Epithelial cell of esophagus (primary cell): ENCODE results near the gene ZMYM4.

Source experiments
- DNase-seq: peaks from one replicate; pipeline ENCODE4 v3.0.0; 2010; ENCODE audit warnings: low read depth
- H3K4me3 ChIP-seq: 2 replicates; pipeline ENCODE4 v1.5.1; 2011; ENCODE audit warnings: mild to moderate bottlenecking, low read length, control low read depth
- TF ChIP-seq, protein P1 (sequence below): IDR thresholded peaks from 2 replicates; pipeline ENCODE4 v1.5.1; 2011; ENCODE audit warnings: low read depth, mild to moderate bottlenecking, low read length, control low read depth, inconsistent platforms; ENCODE audit not compliant: insufficient read depth; ENCODE audit errors: missing control alignments

Gene ZMYM4

DNA sequence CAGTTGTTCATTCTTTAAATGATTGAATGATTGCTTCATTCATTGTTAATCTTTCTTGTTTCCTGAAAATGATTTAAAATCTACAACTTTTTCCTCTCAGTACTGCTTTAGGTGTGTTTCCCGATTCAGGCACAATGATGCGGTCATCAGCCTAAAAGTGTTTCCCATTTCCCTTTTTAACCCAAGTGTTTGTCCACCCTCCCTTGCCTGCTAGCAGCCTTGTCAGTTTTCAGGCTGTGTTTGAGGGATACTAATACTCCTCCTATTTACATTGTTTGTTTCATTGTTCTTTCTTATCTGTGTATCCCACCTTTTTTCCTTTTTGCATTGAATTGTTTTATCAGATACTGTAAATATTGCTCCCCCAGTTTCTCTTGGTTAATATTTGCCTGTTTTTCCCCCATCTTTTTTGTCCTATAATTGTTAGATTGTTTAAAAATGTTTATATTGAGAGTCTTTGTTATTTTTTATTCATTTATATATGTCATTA, 157.6 kb downstream of the ZMYM4 start:
- H3K4me3 ChIP-seq = no peak overlapping the region
- TF ChIP-seq, protein P1, sequence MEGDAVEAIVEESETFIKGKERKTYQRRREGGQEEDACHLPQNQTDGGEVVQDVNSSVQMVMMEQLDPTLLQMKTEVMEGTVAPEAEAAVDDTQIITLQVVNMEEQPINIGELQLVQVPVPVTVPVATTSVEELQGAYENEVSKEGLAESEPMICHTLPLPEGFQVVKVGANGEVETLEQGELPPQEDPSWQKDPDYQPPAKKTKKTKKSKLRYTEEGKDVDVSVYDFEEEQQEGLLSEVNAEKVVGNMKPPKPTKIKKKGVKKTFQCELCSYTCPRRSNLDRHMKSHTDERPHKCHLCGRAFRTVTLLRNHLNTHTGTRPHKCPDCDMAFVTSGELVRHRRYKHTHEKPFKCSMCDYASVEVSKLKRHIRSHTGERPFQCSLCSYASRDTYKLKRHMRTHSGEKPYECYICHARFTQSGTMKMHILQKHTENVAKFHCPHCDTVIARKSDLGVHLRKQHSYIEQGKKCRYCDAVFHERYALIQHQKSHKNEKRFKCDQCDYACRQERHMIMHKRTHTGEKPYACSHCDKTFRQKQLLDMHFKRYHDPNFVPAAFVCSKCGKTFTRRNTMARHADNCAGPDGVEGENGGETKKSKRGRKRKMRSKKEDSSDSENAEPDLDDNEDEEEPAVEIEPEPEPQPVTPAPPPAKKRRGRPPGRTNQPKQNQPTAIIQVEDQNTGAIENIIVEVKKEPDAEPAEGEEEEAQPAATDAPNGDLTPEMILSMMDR = no peak
- no peak for DNase-seq

- no peak overlapping the region for H3K4me3 ChIP-seq
- no peak for DNase-seq
- TF ChIP-seq, protein P1 = no peak
These were observed 159.9 kb downstream of the ZMYM4 start for GRCh38 chr1:35428360-35428759.

DNA sequence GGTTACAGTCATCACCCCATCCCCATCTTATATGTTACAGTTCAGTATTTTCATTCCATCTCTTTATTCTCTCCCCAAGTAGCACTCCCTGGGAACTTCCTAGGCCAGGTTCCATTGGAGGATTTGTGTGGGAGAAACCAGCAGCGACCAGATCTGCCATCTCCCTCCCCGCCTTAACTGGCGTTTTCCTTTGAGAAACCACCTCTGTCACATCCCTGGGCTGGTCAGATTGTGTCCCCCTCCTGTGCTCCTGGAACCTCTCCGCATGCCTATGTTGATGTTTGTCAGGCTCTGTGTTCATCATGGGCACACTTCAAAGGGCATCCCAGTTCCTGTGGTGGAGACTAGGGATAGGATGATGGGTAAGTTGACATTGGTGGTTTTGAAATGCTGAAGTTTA, 162.3 kb downstream of the ZMYM4 start:
- no peak for DNase-seq
- H3K4me3 ChIP-seq = no peak overlapping the region
- TF ChIP-seq, protein P1 = no peak

DNA sequence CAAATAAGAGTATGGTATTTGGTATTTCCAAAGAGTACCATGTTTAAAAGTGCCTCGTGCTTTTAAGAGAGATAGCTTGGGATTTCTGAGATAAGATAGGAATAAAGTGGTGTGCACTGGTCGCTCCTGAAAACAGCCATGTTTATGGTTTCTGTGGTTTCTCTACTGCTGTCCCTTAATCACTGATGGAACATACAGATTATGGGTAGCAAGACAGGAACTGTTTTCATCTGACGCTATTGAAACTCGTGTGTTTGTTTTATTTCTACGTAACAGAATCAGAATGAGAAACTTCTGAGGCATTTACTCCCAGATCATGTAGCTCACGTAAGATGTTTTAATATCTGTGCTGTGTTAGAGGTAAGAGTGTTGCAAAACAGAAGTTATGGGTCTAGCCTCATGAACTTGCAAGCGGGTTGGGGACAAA, 162.7 kb downstream of the ZMYM4 start:
- H3K4me3 ChIP-seq = no peak overlapping the region
- TF ChIP-seq, protein P1 = no peak
- DNase-seq = no peak

DNA sequence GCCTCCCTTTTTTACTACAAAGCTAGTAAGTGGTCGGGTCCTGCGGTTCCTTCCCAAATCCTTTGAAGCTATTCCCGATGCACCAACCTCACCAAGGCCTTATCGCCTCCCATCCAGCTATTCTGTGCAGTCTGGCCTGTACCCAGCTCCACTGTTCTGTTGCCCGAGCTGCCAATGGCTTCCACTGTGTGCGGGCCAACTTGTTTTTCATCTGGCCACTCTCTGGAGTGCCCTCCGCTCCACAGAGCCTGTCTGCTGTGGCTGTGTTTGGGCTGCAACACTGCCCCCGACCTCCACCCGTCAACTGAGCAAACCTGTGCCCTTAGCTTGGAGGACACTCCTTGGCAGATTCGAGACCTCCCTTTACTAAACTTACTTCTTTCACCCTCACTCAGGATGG, 163.7 kb downstream of the ZMYM4 start:
- DNase-seq = no peak
- TF ChIP-seq, protein P1 = no peak
- no peak overlapping the region for H3K4me3 ChIP-seq

DNA sequence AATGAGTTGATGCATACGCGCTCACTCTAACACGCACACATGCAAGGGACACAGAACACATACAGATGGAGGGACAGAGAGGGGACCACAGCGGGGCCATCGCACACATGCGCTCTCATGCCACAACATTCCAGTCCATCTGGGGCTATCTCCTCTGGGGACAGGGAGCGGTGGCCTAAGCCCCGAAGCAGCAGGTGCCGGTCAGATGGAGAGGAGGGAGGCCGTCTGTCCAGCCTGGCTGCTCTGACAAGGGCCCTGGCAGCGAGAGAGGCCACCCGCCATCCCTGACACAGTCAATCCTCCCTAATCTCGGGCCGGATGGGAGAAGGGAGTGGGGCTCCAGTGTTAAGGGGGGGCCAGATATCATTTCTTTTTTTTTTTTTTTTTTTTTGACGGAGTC, 165.2 kb downstream of the ZMYM4 start:
- H3K4me3 ChIP-seq = no peak overlapping the region
- TF ChIP-seq, protein P1 = no peak
- no peak for DNase-seq

GRCh38 chr1:35434703-35435102, 166.2 kb downstream of the ZMYM4 start:
- DNase-seq = no peak
- TF ChIP-seq, protein P1 = no peak
- H3K4me3 ChIP-seq = no peak overlapping the region
